ENCODE data around the gene IKZF2. TPM values are rescaled to one million over a fixed set of nuclear protein-coding genes. Genes with fewer than 3 reads are reported as not detected.

IKZF2 gene
- total RNA-seq, 2 experiments from 2014 or later, result 24.4 to 28.7 TPM

DNA sequence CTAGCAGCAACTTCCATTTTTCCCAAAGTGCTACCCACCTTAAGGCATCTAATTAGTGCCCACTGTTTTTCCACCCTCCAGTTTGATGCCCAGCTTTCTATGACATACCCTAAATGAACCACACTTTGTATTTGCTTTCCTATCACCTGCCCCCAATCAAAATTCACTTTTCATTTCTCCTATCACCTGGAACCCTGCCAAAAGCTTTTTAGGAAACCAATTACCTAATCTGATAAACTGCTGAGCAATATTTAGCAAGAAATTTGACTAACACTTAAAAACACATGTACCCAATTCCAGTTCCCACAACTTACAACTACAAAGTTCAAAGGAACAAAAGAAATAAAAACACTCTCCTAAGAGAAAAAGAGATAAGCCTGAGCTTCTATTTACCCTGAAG, 71.7 kb downstream of the IKZF2 start:
- Mint-ChIP-seq H3K27me3 (no peaks in the 10 kb centered on the region), H3K36me3 (ENCODE audit: low read depth) (peaks cover 13% of the 10 kb centered on the region), H3K4me3 (no peak overlapping the region), H3K9me3 (peaks cover 1% of the 10 kb centered on the region), H3K27ac (peak overlapping the region; percentile 54), H3K4me1 (ENCODE audit: low read depth) (peaks cover 27% of the 10 kb centered on the region)
- DNase-seq (no peak), ATAC-seq (no peak)
- POLR2A ChIA-PET, result no interaction called here
- intact Hi-C loops (cut with micrococcal nuclease), result no loop called here
- CTCF ChIA-PET, result no interaction called here
- TF ChIP-seq, protein P1, sequence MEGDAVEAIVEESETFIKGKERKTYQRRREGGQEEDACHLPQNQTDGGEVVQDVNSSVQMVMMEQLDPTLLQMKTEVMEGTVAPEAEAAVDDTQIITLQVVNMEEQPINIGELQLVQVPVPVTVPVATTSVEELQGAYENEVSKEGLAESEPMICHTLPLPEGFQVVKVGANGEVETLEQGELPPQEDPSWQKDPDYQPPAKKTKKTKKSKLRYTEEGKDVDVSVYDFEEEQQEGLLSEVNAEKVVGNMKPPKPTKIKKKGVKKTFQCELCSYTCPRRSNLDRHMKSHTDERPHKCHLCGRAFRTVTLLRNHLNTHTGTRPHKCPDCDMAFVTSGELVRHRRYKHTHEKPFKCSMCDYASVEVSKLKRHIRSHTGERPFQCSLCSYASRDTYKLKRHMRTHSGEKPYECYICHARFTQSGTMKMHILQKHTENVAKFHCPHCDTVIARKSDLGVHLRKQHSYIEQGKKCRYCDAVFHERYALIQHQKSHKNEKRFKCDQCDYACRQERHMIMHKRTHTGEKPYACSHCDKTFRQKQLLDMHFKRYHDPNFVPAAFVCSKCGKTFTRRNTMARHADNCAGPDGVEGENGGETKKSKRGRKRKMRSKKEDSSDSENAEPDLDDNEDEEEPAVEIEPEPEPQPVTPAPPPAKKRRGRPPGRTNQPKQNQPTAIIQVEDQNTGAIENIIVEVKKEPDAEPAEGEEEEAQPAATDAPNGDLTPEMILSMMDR (IDR thresholded peaks at IDR 0.05), result no peak

GRCh38 chr2:213078686-213079085, 72.7 kb downstream of the IKZF2 start:
- TF ChIP-seq, protein P1 (IDR thresholded peaks at IDR 0.05), result no peak
- H3K9me3 Mint-ChIP-seq, result peaks cover 1% of the 10 kb centered on the region

DNA sequence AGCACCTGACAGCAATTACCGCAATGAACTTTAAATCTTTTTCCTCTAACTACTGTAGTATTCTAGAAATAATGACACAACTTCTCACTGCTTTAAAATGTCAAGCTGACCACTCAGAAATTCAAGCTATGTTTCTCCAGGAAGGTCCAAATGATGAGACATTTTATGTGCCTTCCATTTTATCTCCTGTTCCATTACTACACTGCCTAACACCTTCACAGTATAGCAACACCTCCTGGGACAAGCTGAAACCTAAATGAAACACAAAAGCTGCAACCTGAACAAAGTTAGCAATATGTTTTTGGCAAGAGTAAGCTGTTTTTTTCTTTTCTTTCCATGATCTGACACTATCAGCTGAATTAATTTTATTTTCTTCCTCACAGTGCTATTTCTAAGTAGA, 81.9 kb downstream of the IKZF2 start:
- ATAC-seq (peak; percentile 46), DNase-seq (no peak)
- TF ChIP-seq, protein P1 (IDR thresholded peaks at IDR 0.05), result no peak
- Mint-ChIP-seq H3K9me3 (no peaks in the 10 kb centered on the region), H3K27me3 (no peaks in the 10 kb centered on the region), H3K4me3 (no peak overlapping the region), H3K4me1 (ENCODE audit: low read depth) (peaks cover 45% of the 10 kb centered on the region), H3K36me3 (ENCODE audit: low read depth) (no peaks in the 10 kb centered on the region), H3K27ac (peak overlapping the region; percentile 56)
- CTCF ChIA-PET, result interaction anchor here (1.2 to 2.3 kb wide), 2 partner anchors 80 to 292 kb away, joined by 3 to 5 read pairs; no protein-coding TSS in a partner anchor
- intact Hi-C loops (cut with micrococcal nuclease), result no loop called here
- POLR2A ChIA-PET, result no interaction called here

More at GRCh38 chr2:213078686-213079085, 72.7 kb downstream of the IKZF2 start:
- no peaks in the 10 kb centered on the region for H3K27me3 Mint-ChIP-seq
- no peak overlapping the region for H3K4me3 Mint-ChIP-seq
- H3K27ac Mint-ChIP-seq, result peak overlapping the region; percentile 42
- intact Hi-C loops (cut with micrococcal nuclease), result no loop called here
- no peak for DNase-seq
- peaks cover 13% of the 10 kb centered on the region for H3K36me3 Mint-ChIP-seq (ENCODE audit: low read depth)
- peaks cover 21% of the 10 kb centered on the region for H3K4me1 Mint-ChIP-seq (ENCODE audit: low read depth)
- CTCF ChIA-PET, result no interaction called here
- POLR2A ChIA-PET, result no interaction called here
- peak; percentile 39 for ATAC-seq

GRCh38 chr2:213068676-213069359, 82.6 kb downstream of the IKZF2 start:
- no peaks in the 10 kb centered on the region for H3K36me3 Mint-ChIP-seq (ENCODE audit: low read depth)
- TF ChIP-seq, protein P1 (IDR thresholded peaks at IDR 0.05), result no peak
- H3K27ac Mint-ChIP-seq, result peak overlapping the region; percentile 26
- H3K9me3 Mint-ChIP-seq, result no peaks in the 10 kb centered on the region
- ATAC-seq, result no peak
- ChIA-PET POLR2A (no interaction called here), CTCF (interaction anchor here (2.3 kb wide), 1 partner anchor 81 kb away, joined by 5 read pairs; no protein-coding TSS in a partner anchor)
- intact Hi-C loops (cut with micrococcal nuclease), result no loop called here
- H3K4me1 Mint-ChIP-seq (ENCODE audit: low read depth), result peaks cover 52% of the 10 kb centered on the region
- DNase-seq, result no peak
- H3K4me3 Mint-ChIP-seq, result no peak overlapping the region
- no peaks in the 10 kb centered on the region for H3K27me3 Mint-ChIP-seq

- intact Hi-C loops (cut with micrococcal nuclease), result no loop called here
- no peak for DNase-seq
- Mint-ChIP-seq H3K36me3 (ENCODE audit: low read depth) (no peaks in the 10 kb centered on the region), H3K27me3 (no peaks in the 10 kb centered on the region), H3K27ac (no peak overlapping the region), H3K4me1 (ENCODE audit: low read depth) (peaks cover 56% of the 10 kb centered on the region), H3K9me3 (no peaks in the 10 kb centered on the region), H3K4me3 (no peak overlapping the region)
- TF ChIP-seq, protein P1 (IDR thresholded peaks at IDR 0.05), result no peak
- ChIA-PET POLR2A (no interaction called here), CTCF (no interaction called here)
- no peak for ATAC-seq
These were observed 83.5 kb downstream of the IKZF2 start for GRCh38 chr2:213067888-213068287.

All from activated CD8-positive, alpha-beta T cell treated with anti-CD3 and anti-CD28 coated beads for 36 hours (primary cell).